Gastroesophageal sphincter (tissue), 4 donors: ENCODE measurements around the gene KLF3. TPM values are rescaled to one million over a fixed set of nuclear protein-coding genes. Genes with fewer than 3 reads are reported as not detected.

Experiments
- ATAC-seq: fragments of 150-250 bp; one replicate; pipeline ENCODE4 v1.9.1; 2016; ENCODE audit warnings: mild to moderate bottlenecking, moderate library complexity
- H3K27ac ChIP-seq, 4 donors: fragments of 200-600 bp; sonication (generic) in 3 of 4; 1 replicate in 3 of 4; 2 replicates in 1 of 4; pipeline ENCODE4 v1.5.1; 2016 to 2019
- H3K27me3 ChIP-seq: fragments of 200-600 bp; sonication (generic); one replicate; pipeline ENCODE4 v1.5.1; 2019
- H3K36me3 ChIP-seq, 2 donors: fragments of 200-600 bp; sonication (generic); one replicate each; pipeline ENCODE4 v1.5.1; 2019; ENCODE audit warnings: control low read depth in 1 of 2
- H3K4me1 ChIP-seq, 3 donors: fragments of 200-600 bp; sonication (generic); 1 replicate in 2 of 3; 2 replicates in 1 of 3; pipeline ENCODE4 v1.5.1; 2016 to 2019; ENCODE audit warnings: control low read depth in 2 of 3
- H3K4me3 ChIP-seq, 2 donors: fragments of 200-600 bp; sonication (generic); one replicate each; pipeline ENCODE4 v1.5.1; 2019; ENCODE audit warnings: mild to moderate bottlenecking in 1 of 2, moderate library complexity in 1 of 2
- H3K9me3 ChIP-seq, 3 donors: fragments of 200-600 bp; sonication (generic); one replicate each; pipeline ENCODE4 v1.5.1; 2017 to 2019; ENCODE audit warnings: control low read depth in 2 of 3
- EP300 ChIP-seq: sonication (generic); formaldehyde crosslinking; IDR thresholded peaks from one replicate; pipeline ENCODE4 v1.6.1; 2017; ENCODE audit warnings: antibody characterized with exemption, mild to moderate bottlenecking
- POLR2A ChIP-seq, 2 donors: fragments of 450-650 bp; IDR thresholded peaks; one replicate each; pipeline ENCODE4 v1.6.1; 2017; ENCODE audit warnings: antibody characterized with exemption in 2 of 2, mild to moderate bottlenecking in 2 of 2, moderate library complexity in 1 of 2
- POLR2AphosphoS5 ChIP-seq: sonication (generic); formaldehyde crosslinking; IDR thresholded peaks from one replicate; pipeline ENCODE4 v1.6.1; 2017; ENCODE audit warnings: antibody characterized with exemption
- WGBS, 2 donors: methylation state at CpG; one replicate each; pipeline ENCODE4 v1.1.5; 2018; ENCODE audit warnings: low coverage in 1 of 2; 5-methylcytosine and 5-hydroxymethylcytosine counted together
- total RNA-seq, 4 donors: library from RNA; depleted of rRNA; stranded (reverse); fragments of >200 nt; gene quantifications; one replicate each; pipeline ENCODE4 v1.1.0, GENCODE V29; 2016
- TF ChIP-seq, protein P1 (sequence below), 4 experiments: fragments of 200-600 bp in 2 of 4; fragments of 450-650 bp in 2 of 4; sonication (generic) in 1 of 4; IDR thresholded peaks; one replicate each; pipeline ENCODE4 v1.5.1; 2017 to 2019; ENCODE audit warnings: antibody characterized with exemption in 4 of 4, mild to moderate bottlenecking in 2 of 4, moderate library complexity in 2 of 4

KLF3 gene
- total RNA-seq, 4 donors from 2014 or later: 40.0 to 55.5 (median 43.5) TPM

DNA sequence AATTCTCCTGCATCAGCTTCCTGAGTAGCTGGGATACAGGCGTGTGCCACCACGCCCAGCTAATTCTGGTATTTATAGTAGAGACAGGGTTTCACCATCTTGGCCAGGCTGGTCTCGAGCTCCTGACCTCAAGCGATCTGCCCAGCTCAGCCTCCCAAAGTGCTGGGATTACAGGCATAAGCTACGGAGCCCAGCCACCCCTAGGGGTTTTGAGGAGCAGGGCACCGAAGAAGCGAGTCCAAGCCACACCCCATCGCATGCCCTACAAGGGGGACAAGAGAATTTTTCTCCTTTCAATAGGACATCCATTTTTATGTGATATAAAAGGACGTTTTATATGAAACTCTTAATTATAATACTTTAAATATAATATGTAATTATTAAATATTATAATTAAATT lies 13.9 kb upstream of the KLF3 start:
- 94 to 98% methylated on average over 5 to 7 of the region's 9 CpGs for WGBS, 2 donors
- H3K4me3 ChIP-seq: no peak overlapping the region
- TF ChIP-seq POLR2A (IDR thresholded peaks at IDR 0.05) (no peak), POLR2AphosphoS5 (no peak)

DNA sequence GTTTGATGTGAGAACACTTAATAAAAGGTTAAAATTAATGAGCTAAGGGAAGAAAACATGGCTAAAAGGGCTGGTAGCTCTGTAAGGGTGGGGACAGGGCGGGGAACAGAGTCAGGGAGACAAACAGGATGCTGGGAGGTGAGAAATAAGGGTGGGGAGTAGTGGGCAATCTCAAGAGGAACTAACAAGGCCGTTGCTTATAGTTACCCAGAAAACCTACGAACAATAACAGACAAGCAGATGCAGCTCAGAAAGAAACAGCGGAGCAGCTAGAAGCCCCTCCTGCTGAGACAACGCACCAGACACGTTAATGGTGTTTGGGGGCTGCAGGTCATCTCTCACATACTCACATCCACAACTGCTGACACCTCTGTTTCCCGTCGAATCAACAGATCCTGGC lies 9.7 kb upstream of the KLF3 start:
- TF ChIP-seq POLR2AphosphoS5 (no peak), POLR2A (IDR thresholded peaks at IDR 0.05) (no peak), EP300 (no peak)
- TF ChIP-seq, protein P1, sequence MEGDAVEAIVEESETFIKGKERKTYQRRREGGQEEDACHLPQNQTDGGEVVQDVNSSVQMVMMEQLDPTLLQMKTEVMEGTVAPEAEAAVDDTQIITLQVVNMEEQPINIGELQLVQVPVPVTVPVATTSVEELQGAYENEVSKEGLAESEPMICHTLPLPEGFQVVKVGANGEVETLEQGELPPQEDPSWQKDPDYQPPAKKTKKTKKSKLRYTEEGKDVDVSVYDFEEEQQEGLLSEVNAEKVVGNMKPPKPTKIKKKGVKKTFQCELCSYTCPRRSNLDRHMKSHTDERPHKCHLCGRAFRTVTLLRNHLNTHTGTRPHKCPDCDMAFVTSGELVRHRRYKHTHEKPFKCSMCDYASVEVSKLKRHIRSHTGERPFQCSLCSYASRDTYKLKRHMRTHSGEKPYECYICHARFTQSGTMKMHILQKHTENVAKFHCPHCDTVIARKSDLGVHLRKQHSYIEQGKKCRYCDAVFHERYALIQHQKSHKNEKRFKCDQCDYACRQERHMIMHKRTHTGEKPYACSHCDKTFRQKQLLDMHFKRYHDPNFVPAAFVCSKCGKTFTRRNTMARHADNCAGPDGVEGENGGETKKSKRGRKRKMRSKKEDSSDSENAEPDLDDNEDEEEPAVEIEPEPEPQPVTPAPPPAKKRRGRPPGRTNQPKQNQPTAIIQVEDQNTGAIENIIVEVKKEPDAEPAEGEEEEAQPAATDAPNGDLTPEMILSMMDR (IDR thresholded peaks at IDR 0.05): no peak
- 64 to 77% methylated on average over 7 to 8 of the region's 8 CpGs for WGBS, 2 donors
- Histone ChIP-seq H3K36me3 (no peaks in the 10 kb centered on the region), H3K27ac (no peak overlapping the region), H3K9me3 (no peaks in the 10 kb centered on the region), H3K4me3 (no peak overlapping the region), H3K4me1 (peaks cover 0 to under 1% (median 0%) of the 10 kb centered on the region in 3 donors), H3K27me3 (no peaks in the 10 kb centered on the region)
- no peak for ATAC-seq

More for the DNA sequence above, 13.9 kb upstream of the KLF3 start:
- no peak for ATAC-seq
- H3K27ac ChIP-seq: no peak overlapping the region
- H3K9me3 ChIP-seq: no peaks in the 10 kb centered on the region
- no peaks in the 10 kb centered on the region for H3K4me1 ChIP-seq
- H3K27me3 ChIP-seq: no peaks in the 10 kb centered on the region
- H3K36me3 ChIP-seq: no peaks in the 10 kb centered on the region

DNA sequence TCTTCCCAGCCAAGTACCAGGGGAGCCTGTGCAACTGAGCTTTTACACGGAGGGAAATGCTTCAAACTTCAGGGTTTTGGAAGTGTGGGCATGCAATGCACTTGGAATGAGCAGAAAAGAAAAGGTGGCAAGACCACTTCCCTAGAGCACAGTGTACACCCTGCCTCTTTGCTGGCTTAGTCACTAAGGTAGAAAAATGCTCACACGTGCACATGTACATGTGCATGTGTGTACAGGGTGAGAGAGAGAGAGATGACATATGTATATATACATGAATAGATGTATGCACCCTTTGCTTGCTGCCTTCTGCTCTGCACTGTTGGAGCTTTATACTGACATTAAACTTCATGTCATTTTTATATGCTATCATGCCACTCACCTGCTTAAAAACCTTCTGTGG lies 7.9 kb upstream of the KLF3 start:
- Histone ChIP-seq H3K27me3 (no peaks in the 10 kb centered on the region), H3K4me3 (no peak overlapping the region), H3K36me3 (no peaks in the 10 kb centered on the region), H3K27ac (no peak overlapping the region), H3K4me1 (peaks cover 0 to 5% (median 0%) of the 10 kb centered on the region in 3 donors), H3K9me3 (no peaks in the 10 kb centered on the region)
- TF ChIP-seq POLR2A (IDR thresholded peaks at IDR 0.05): no peak
- TF ChIP-seq EP300: no peak
- TF ChIP-seq POLR2AphosphoS5: no peak
- TF ChIP-seq, protein P1 (IDR thresholded peaks at IDR 0.05): no peak
- ATAC-seq: no peak
- 51 to 79% methylated on average over 2 of the region's 2 CpGs for WGBS, 2 donors

DNA sequence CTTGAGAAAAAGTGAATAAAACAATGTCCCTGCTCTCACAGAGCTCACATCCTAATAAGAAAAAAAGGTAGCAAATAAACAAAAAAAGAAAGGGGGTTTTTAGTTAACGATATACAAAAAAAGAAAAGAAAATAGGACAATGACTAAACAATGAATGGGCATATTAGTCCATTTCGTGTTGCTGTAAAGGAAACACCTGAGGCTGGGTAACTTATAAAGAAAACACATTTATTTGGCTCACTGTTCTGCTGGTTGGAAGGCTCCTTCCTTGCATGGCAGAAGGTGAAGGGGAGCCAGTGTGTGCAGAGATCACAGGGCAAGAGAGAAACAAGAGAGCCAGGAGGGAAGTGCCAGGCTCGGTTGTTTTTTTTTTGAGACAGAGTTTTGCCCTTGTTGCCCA lies 4.7 kb upstream of the KLF3 start:
- no peak overlapping the region for H3K4me3 ChIP-seq
- TF ChIP-seq, protein P1 (IDR thresholded peaks at IDR 0.05): no peak
- TF ChIP-seq POLR2A (IDR thresholded peaks at IDR 0.05): no peak
- no peak for TF ChIP-seq POLR2AphosphoS5
- TF ChIP-seq EP300: no peak
- ATAC-seq: no peak

DNA sequence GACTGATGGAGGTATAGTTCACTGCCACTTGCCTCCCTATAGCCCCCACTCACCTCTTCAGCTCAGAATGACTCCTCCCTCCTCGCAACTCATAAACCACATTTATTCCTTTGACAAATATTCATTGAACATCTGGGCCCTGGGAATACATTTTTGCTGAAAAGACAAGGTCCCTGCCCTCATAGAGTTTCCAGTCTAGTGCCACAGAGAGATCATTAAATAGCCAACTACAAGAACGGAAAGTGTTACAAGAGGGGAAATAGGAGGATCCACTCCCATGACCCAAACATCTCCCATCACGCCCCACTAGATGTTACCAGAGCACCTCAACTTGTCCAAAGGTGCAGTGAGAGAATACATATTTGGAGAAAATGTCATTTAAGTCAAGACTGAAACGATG lies 3.2 kb upstream of the KLF3 start:
- Histone ChIP-seq H3K4me1 (peaks cover 0 to 27% (median 0%) of the 10 kb centered on the region in 3 donors), H3K4me3 (no peak overlapping the region), H3K9me3 (no peaks in the 10 kb centered on the region), H3K27ac (peak overlapping the region in 1 of 4 donors; percentile 100), H3K27me3 (no peaks in the 10 kb centered on the region), H3K36me3 (no peaks in the 10 kb centered on the region)
- no peak for ATAC-seq
- 92% methylated on average over 3 to 4 of the region's 4 CpGs for WGBS, 2 donors
- TF ChIP-seq, protein P1 (IDR thresholded peaks at IDR 0.05): no peak
- TF ChIP-seq POLR2AphosphoS5 (no peak), EP300 (no peak), POLR2A (IDR thresholded peaks at IDR 0.05) (no peak)

More for the DNA sequence above, 4.7 kb upstream of the KLF3 start:
- H3K27ac ChIP-seq: no peak overlapping the region
- H3K27me3 ChIP-seq: no peaks in the 10 kb centered on the region
- 67 to 73% methylated on average over 1 to 3 of the region's 3 CpGs for WGBS, 2 donors
- no peaks in the 10 kb centered on the region for H3K9me3 ChIP-seq
- H3K4me1 ChIP-seq: peaks cover 0 to 19% (median 0%) of the 10 kb centered on the region in 3 donors
- H3K36me3 ChIP-seq: no peaks in the 10 kb centered on the region
